ENCODE data around the gene PRKAG2. TPM values are rescaled to one million over a fixed set of nuclear protein-coding genes. Genes with fewer than 3 reads are reported as not detected.
A peak's percentile ranks its signal among the peaks of the same experiment; 100 is the strongest.

PRKAG2 gene
- total RNA-seq, 1 donor from 2014 or later: 21.1 TPM

DNA sequence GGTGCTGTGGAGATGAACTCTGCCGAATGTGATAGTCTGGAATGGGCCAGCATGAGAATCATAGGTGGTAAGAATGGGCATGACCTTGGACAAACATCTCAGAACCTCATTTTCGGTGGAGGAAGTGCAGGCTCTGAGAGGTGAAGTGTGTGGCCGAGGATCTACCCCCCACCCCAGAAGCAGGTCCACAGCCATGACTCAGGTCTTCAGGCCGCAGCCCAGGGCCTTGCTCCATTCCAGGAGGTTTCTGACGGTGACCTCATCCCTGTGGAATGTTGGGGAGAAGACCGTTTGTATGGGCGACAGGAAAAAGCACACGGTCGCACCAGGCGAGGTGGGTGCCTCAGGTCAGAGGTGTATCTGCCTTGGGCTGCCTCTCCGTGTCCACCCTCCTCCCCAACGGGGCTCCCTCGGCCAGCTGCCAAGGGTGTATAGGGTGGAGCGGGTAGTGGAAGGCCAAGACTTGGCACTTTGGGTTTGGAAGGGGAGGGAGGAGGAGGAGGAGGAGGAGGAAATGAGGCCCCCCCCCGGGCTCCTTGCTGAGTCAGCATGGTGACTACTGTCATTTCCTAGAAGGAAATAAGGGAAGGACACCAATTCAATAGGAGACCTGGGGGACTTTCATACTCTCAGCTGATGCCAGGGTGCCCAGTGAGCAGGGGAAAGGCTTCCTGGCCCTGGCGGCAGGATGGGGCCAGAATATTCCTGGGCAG is 189.2 kb downstream of the PRKAG2 start:
- peak; percentile 97 for DNase-seq (ENCODE audit: low read depth)
- no peak overlapping the region for H3K4me3 ChIP-seq (ENCODE audit: low read depth, low read length)
- H3K27me3 ChIP-seq (ENCODE audit: control insufficient read depth, insufficient read depth, low read length): no peaks in the 10 kb centered on the region

DNA sequence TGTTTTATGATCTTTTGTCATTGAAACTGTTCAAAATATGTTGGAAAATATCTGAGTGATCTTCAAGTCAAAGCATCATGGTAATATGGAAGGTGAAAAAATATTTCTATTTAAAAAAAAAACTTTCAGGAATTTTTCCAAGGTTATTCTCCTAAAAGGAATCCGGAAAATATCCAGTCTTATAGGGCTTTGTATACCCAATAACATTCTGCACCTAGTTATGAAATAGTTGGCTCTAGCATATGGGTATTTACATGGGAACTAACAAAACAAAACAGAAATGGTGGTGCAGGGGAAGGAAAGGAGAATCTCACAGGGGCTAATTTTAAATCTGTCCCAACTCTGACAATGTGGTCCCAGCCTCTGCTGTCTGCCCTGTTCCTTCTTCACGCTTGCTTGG is 190.1 kb downstream of the PRKAG2 start:
- TF ChIP-seq, protein P1, sequence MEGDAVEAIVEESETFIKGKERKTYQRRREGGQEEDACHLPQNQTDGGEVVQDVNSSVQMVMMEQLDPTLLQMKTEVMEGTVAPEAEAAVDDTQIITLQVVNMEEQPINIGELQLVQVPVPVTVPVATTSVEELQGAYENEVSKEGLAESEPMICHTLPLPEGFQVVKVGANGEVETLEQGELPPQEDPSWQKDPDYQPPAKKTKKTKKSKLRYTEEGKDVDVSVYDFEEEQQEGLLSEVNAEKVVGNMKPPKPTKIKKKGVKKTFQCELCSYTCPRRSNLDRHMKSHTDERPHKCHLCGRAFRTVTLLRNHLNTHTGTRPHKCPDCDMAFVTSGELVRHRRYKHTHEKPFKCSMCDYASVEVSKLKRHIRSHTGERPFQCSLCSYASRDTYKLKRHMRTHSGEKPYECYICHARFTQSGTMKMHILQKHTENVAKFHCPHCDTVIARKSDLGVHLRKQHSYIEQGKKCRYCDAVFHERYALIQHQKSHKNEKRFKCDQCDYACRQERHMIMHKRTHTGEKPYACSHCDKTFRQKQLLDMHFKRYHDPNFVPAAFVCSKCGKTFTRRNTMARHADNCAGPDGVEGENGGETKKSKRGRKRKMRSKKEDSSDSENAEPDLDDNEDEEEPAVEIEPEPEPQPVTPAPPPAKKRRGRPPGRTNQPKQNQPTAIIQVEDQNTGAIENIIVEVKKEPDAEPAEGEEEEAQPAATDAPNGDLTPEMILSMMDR (IDR thresholded peaks at IDR 0.05; ENCODE audit: insufficient read depth, low read length, poor library complexity, severe bottlenecking): no peak
- Histone ChIP-seq H3K36me3 (ENCODE audit: control insufficient read depth, insufficient read depth, low read length) (no peaks in the 10 kb centered on the region), H3K4me3 (ENCODE audit: low read depth, low read length) (no peak overlapping the region), H3K27me3 (ENCODE audit: control insufficient read depth, insufficient read depth, low read length) (no peaks in the 10 kb centered on the region)
- no peak for DNase-seq (ENCODE audit: low read depth)

More for the DNA sequence above, 189.2 kb downstream of the PRKAG2 start:
- no peaks in the 10 kb centered on the region for H3K36me3 ChIP-seq (ENCODE audit: control insufficient read depth, insufficient read depth, low read length)
- TF ChIP-seq, protein P1 (IDR thresholded peaks at IDR 0.05; ENCODE audit: insufficient read depth, low read length, poor library complexity, severe bottlenecking): no peak

DNA sequence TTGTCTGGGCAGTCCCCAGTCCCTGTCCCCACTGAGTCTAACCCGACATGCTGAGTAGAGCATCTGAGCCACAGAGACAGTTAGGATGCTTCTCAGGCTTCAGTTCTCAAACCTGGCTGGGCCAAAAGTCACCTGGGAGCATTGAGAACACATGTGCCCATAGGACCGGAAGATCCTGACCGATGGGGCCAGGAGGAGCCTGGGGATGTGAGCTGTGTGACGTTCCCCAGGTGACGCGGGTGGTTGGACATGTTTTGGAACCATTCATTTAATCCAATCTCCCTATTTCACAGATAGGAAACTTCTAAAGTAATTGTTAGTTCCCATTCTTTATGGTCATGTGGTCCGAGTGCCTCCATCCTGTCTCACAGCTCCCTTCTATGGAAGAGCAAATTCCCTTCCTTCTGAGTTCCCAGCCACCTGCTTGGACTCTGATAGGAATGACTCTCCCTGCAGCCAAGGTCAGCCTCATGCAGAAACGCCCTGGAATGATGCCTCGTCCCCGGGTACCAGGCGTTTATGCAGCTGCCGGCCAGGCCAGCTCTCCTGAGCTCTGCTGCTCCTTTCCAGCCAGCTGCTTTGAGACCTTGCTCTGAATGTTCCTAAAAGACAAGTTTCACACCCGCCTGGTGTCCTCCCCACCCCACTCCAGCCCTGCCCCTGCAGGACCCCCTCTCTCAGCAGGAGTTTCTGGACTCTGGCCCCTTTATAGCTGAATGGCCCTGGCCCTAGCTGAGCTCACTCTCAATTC is 190.7 kb downstream of the PRKAG2 start:
- no peaks in the 10 kb centered on the region for H3K36me3 ChIP-seq (ENCODE audit: control insufficient read depth, insufficient read depth, low read length)
- TF ChIP-seq, protein P1 (IDR thresholded peaks at IDR 0.05; ENCODE audit: insufficient read depth, low read length, poor library complexity, severe bottlenecking): no peak
- no peak for DNase-seq (ENCODE audit: low read depth)

DNA sequence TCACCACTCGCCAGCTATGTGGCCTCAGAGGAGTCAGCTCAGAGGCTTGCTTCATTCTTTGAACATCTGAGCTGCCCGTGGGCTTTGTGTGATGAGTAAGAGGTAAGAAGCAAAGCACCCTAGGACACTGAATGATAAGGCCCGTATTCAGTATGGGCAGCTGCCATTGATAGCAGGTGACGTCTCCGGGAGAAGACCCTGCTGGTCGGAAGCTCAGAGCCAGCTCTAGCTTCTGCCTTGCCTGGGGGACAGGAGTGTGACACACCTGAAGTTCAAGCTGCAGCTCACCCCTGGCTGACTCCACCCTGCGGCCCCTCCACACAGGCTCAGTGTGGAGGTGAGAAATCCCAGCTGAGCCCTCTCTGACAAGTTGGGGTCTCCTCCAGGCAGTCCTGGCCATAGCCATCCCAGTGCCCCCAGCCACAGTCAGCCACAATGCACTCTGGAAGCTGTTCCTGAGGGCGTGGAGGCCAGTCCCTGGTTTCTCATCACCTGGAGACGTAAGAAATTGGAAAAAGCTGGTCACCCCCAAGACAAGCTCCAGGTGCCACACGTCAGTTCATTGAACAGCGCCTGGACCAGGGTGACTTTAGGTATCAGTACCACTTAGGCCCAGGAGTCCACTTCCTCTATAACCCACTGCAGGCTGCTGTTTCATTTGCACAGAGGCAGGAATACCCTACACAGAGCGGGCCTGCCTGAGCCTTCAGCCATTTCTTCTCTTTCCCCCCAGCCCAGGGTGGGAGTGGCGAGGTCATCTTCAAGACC is 192.3 kb downstream of the PRKAG2 start:
- Histone ChIP-seq H3K36me3 (ENCODE audit: control insufficient read depth, insufficient read depth, low read length) (no peaks in the 10 kb centered on the region), H3K4me3 (ENCODE audit: low read depth, low read length) (no peak overlapping the region), H3K27me3 (ENCODE audit: control insufficient read depth, insufficient read depth, low read length) (no peaks in the 10 kb centered on the region)
- TF ChIP-seq, protein P1 (IDR thresholded peaks at IDR 0.05; ENCODE audit: insufficient read depth, low read length, poor library complexity, severe bottlenecking): no peak
- DNase-seq (ENCODE audit: low read depth): no peak

More for the DNA sequence above, 190.7 kb downstream of the PRKAG2 start:
- Histone ChIP-seq H3K27me3 (ENCODE audit: control insufficient read depth, insufficient read depth, low read length) (no peaks in the 10 kb centered on the region), H3K4me3 (ENCODE audit: low read depth, low read length) (no peak overlapping the region)

DNA sequence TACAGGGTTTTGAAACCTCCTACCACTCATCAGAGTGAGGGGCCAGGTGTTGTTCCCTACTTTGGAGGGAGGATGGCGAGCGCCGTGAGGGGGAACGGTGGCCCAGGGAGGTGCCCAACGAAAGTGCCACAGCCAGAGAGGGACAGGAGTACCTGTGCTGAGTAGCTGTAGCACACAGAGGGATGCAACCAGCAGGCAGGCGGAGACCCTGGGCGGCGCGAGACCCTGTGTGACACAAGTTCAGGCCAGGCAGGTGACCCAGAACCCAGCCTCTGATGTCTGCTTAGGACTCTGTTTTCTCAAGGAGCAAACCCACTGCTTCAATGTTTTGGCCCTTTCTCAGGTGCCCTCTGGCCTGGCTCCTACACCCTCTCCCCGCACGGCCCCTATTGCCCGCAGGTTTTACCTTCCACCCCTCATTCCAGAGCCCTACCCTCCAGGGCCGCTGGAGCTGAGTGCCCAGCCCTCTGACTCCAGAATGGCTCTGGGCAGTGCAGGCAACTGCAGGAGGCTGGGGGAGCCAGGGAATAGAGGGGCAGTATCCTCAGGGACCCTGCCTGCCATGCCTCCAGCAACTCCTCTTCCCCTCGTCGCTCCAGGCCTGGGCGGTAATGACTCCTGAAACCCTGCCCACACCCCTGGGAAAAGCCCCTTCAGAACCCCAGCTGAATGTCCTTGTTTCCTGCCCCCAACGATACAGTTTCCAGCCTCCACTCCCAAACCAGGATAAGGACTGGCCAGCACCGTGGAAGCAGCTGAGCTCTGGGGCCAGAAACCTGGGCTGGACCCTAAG is 193.1 kb downstream of the PRKAG2 start:
- H3K36me3 ChIP-seq (ENCODE audit: control insufficient read depth, insufficient read depth, low read length): no peaks in the 10 kb centered on the region

More for the DNA sequence above, 193.1 kb downstream of the PRKAG2 start:
- no peak for DNase-seq (ENCODE audit: low read depth)
- no peak overlapping the region for H3K4me3 ChIP-seq (ENCODE audit: low read depth, low read length)
- TF ChIP-seq, protein P1 (IDR thresholded peaks at IDR 0.05; ENCODE audit: insufficient read depth, low read length, poor library complexity, severe bottlenecking): no peak
- H3K27me3 ChIP-seq (ENCODE audit: control insufficient read depth, insufficient read depth, low read length): no peaks in the 10 kb centered on the region
